ENCODE data around the gene LAIR1.

GRCh38 chr19:54307389-54308020 lies 57.2 kb downstream of the LAIR1 start:
- TF ChIP-seq SUZ12 (IDR thresholded peaks at IDR 0.05; ENCODE audit: extremely low read depth, insufficient read depth, insufficient read length) (no peak), ZNF274 (IDR thresholded peaks at IDR 0.05; ENCODE audit: low read depth, low read length) (no peak), YY1 (IDR thresholded peaks at IDR 0.05; ENCODE audit: insufficient read depth, insufficient read length) (no peak)

All from NT2/D1 (cell line).